GM19455 (cell line): ENCODE data around the gene ZSCAN12.

ENCODE experiments used
- ATAC-seq: cut with Tn5 transposase; IDR thresholded peaks from one replicate; pipeline ENCODE4 v1.9.1; 2021; ENCODE audit not compliant: unreplicated experiment

Gene ZSCAN12

DNA sequence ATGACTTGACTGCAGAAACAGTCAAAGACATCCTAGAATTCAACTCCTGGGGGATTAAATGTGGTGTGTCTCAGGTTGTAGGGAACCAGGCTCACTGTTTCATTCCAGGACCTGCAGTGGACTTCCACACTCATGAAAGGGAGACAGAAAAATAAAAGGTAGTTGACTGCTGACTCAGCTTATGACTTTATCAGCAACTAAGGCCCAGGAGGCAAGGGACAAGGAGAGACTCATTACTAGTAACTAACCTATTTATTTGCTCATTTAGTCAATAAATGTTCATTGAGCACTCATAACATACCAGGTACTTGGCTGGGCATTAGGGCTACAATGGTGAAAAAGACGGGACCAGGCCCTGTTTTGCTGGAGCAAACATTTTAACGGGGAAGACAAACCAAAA is 66.5 kb downstream of the ZSCAN12 start:
- no peak for ATAC-seq

DNA sequence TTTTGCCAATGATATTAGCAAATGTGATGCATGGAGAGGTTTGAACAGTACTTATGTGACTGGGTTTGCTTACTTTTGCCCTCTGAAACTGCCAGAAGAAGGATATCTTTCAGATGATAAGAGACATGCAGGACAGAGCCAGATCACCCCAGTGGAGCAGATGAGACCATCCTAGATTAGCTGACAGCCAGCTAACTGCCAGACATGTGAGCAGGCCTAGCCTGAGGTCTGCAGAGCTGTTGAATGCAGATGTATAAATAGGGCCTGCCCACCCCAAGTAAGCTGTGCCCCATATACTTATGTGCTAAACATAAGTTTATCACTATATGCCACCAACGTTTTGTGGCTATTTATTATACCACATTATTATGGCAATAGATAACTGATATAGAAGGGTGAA is 69.5 kb downstream of the ZSCAN12 start:
- no peak for ATAC-seq
